ENCODE results near the gene ZNF527. TPM values are rescaled to one million over a fixed set of nuclear protein-coding genes. Genes with fewer than 3 reads are reported as not detected.
"Not testable (repeated sequence)": the region's sequence is repeated elsewhere in the genome, so short reads cannot be mapped to it uniquely, and the experiment has no call there.

The ZNF527 gene
- polyA plus RNA-seq (ENCODE audit: insufficient read length in 4 of 4): 10 to 100 TPM in 3 of 4 donors, 1 to 10 TPM in 1; 7.5 to 18.8 (median 10.5) TPM

GRCh38 chr19:37370880-37371661, at the start of gene ZNF527:
Gene ZNF527 (plus strand): TSS chr19:37371099. CDS start chr19:37374199, 3,100 bp downstream.
- peak; percentile 91 to 94 (median 92) for DNase-seq (ENCODE audit: low read depth in 4 of 4, low spot score in 3 of 4)

GRCh38 chr19:37329686-37330085, 41.2 kb upstream of the ZNF527 start:
- no peak for DNase-seq (ENCODE audit: low read depth in 4 of 4, low spot score in 3 of 4)

- no peak for DNase-seq (ENCODE audit: low read depth in 4 of 4, low spot score in 3 of 4)
These were observed 38.1 kb upstream of the ZNF527 start for GRCh38 chr19:37332839-37333238.

GRCh38 chr19:37333457-37333856, 37.4 kb upstream of the ZNF527 start:
- DNase-seq (ENCODE audit: low read depth in 4 of 4, low spot score in 3 of 4): no peak

- peak; percentile 86 to 95 (median 90) for DNase-seq (ENCODE audit: low read depth in 4 of 4, low spot score in 3 of 4)
These were observed 36.5 kb upstream of the ZNF527 start for GRCh38 chr19:37334179-37335071.

- no peak for DNase-seq (ENCODE audit: low read depth in 4 of 4, low spot score in 3 of 4)
These were observed 28.1 kb upstream of the ZNF527 start for GRCh38 chr19:37342753-37343152.

- DNase-seq (ENCODE audit: low read depth in 4 of 4, low spot score in 3 of 4): no peak
These were observed 24.8 kb upstream of the ZNF527 start for GRCh38 chr19:37346091-37346490.

GRCh38 chr19:37348060-37348459, 22.8 kb upstream of the ZNF527 start:
- DNase-seq (ENCODE audit: low read depth in 4 of 4, low spot score in 3 of 4): no peak

- no peak for DNase-seq (ENCODE audit: low read depth in 4 of 4, low spot score in 3 of 4)
These were observed 16.9 kb upstream of the ZNF527 start for GRCh38 chr19:37353968-37354367.

GRCh38 chr19:37355901-37356300, 15.0 kb upstream of the ZNF527 start:
- DNase-seq (ENCODE audit: low read depth in 4 of 4, low spot score in 3 of 4): no peak

- DNase-seq (ENCODE audit: low read depth in 4 of 4, low spot score in 3 of 4): no peak
These were observed 8.9 kb upstream of the ZNF527 start for GRCh38 chr19:37361994-37362393.

GRCh38 chr19:37362733-37363132, 8.2 kb upstream of the ZNF527 start:
- no peak for DNase-seq (ENCODE audit: low read depth in 4 of 4, low spot score in 3 of 4)

GRCh38 chr19:37370386-37370879, 466 bp upstream of the ZNF527 start:
- DNase-seq (ENCODE audit: low read depth in 4 of 4, low spot score in 3 of 4): not testable (repeated sequence)

GRCh38 chr19:37389234-37389633, 18.3 kb downstream of the ZNF527 start:
- DNase-seq (ENCODE audit: low read depth in 4 of 4, low spot score in 3 of 4): no peak

- DNase-seq (ENCODE audit: low read depth in 4 of 4, low spot score in 3 of 4): not testable (repeated sequence)
These were observed 20.5 kb downstream of the ZNF527 start for GRCh38 chr19:37391399-37391798.

- DNase-seq (ENCODE audit: low read depth in 4 of 4, low spot score in 3 of 4): no peak
These were observed 30.2 kb downstream of the ZNF527 start for GRCh38 chr19:37401078-37401477.

- no peak for DNase-seq (ENCODE audit: low read depth in 4 of 4, low spot score in 3 of 4)
These were observed 32.5 kb downstream of the ZNF527 start for GRCh38 chr19:37403403-37403802.

- DNase-seq (ENCODE audit: low read depth in 4 of 4, low spot score in 3 of 4): not testable (repeated sequence)
These were observed 35.4 kb downstream of the ZNF527 start for GRCh38 chr19:37406140-37406846.

- DNase-seq (ENCODE audit: low read depth in 4 of 4, low spot score in 3 of 4): no peak
These were observed 41.8 kb downstream of the ZNF527 start for GRCh38 chr19:37412700-37413099.

- DNase-seq (ENCODE audit: low read depth in 4 of 4, low spot score in 3 of 4): no peak
These were observed 42.6 kb downstream of the ZNF527 start for GRCh38 chr19:37413313-37414084.
